CD1c-positive myeloid dendritic cell (primary cell): ENCODE results near the gene ZDHHC14.
"Not testable (repeated sequence)": the region's sequence is repeated elsewhere in the genome, so short reads cannot be mapped to it uniquely, and the experiment has no call there.

Experiments
- DNase-seq: peaks from one replicate; pipeline ENCODE4 v3.0.0-alpha.2; 2016; ENCODE audit errors: extremely low spot score

Gene ZDHHC14

DNA sequence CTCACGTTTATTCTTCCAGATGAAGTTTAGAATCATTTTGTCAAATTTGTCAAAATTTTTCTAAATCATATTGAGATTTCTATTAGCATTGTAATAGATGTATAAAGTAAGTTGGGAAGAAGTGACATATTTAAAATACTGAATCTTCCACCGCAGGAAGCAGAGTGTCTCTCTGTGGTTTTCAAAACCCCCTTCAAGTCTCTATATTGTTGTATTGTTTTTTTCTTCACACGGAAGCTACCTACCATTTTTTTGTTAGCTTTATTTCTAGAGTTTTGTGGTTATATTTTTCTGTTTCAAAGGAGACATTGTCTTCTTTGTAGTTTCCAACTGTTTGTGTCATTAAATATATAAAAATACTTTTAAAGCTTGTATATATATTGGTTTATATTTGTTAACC is 188.6 kb downstream of the ZDHHC14 start:
- no peak for DNase-seq

DNA sequence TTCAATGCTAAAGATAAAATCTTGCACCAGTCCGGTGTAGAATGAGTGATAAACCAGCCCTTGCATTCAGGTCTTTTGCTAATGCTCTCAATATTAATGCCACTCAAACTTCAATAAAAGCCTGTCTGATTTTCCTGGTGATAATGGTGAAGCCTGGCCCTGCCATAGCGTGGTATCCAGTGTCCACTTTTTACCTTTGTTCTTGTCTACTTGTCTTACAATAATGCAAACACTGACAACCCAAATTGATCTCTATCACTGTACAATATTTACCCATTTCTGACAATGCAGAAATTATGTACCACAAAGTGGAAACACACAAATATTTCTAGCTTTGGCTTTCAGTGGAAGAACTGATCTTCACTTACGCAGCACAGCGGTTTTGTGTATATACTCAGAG is 189.1 kb downstream of the ZDHHC14 start:
- no peak for DNase-seq

DNA sequence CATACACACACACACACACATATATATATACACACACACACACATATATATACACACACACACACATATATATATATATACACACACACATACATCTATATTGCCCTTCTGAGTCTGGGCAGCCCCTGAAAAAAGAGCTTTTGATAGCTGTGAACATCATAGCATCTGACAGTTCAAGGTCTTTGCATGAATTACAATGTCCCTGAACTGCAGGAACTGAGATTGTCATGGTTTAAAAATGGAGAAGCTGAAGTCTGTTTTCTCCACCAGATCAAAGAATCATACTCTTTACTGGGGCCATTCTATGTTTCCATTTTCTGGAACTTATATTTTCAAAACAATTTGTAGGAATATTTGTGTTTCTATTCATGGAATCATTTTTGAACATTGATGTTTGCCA is 189.8 kb downstream of the ZDHHC14 start:
- no peak for DNase-seq

DNA sequence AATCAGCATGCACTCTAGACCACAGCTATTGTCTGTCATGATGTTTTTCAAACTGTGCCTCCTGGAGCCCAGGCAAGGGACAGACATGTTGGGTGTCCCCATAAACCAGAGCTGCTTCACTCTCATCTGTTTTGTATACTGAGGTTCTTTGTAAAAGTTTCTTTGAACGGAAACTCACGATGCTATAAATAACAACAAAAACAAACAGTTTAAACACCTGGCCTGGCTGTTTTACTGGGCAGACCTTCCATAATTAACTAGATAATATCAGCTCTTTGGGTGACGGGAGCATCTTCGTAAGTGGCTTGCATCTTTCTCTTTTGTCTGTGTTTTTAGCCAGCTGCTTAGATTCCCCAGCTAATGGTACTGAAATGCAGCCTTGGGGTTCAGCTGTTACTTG is 190.3 kb downstream of the ZDHHC14 start:
- no peak for DNase-seq

DNA sequence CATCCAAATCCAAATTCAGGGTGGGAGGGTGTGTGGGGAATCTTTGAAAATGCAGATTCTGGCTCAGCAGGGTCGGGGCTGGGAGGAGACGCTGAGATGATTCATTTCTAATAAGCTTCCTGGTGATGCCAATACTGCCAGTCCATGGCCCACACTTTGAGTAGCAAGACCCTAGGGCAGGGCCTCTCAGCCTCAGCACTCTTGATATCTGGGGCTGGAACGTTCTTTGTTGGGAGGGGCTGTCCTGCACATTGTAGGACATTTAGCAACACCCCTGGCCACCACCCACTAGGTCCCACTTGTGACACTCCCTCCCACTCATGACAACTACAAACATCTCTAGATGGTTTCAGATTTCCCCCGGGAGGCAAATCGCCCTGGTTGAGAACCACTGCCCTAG is 191.0 kb downstream of the ZDHHC14 start:
- DNase-seq, result no peak

DNA sequence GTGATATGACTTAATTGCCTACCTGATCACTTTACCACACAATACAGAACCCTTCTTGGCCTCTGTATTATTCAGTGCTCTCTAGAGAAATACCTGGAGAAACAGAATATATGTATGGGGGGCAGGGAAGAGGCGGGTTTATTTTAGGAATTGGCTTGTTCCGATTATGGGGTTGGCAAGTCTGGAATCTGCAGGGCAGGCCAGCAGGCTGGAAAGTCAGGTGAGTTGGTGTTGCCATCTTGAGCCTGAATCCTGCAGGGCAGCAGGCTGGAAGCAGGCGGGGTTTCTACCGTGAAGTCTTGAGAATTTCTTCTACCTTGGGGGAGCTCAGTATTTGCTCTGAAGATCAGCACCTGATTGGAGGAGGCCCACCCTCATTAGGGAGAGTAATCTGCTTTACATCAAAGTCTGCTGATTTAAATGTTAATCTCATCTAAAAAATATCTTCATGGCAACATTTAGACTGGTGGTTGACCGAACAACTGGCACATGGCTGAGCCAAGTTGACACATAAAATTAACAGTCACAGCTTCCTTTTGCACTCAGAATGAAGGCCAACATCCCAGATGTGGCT is 193.9 kb downstream of the ZDHHC14 start:
- DNase-seq, result no peak

DNA sequence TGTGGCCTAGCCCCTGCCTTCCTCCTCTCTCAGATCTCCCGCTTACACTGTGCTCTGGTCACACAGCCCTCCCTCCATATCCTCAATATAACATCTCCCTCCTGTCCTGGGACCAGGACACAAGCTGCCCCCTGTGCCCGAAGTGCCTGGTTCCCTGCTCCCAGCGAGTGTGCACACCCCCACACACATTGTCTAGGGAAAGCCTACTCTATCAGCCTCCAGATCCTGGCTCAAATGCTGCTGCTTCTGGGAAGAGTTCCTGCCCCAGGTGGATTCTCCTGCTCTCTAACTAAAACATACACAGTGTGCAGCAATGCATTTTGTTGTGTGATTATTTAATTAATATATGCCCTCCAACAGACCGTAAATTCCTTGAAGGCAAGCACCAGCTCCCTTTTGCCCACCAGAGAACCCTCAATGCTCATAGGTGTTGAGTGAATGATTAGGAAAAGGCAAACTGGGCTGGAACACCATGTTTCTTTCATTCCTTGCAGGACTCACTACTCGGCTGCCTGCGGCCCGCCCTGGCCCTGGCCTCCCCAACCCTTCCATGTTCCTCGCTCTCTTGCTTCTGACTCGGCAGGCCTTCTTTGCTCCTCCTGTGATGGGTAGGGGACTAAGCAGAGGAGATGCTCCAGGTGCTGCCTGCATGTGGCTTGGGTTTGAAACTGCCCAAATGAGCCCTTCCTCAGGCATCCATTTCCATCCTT is 194.6 kb downstream of the ZDHHC14 start:
- DNase-seq, result no peak

DNA sequence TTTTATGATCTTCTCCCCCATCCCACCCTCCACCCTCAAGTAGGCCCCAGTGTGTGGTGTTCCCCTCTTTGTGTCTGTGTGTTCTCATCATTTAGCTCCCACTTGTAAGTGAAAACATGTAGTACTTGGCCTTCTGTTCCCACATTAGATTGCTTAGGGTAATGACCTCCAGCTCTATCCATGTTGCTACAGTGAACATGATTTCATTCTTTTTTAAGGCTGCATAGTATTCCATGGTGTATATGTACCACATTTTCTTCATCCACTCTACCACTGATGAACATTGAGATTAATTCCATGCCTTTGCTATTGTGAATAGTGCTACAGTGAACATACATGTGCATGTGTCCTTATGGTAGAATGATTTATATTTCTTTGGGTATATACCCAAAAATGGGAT is 196.0 kb downstream of the ZDHHC14 start:
- not testable (repeated sequence) for DNase-seq

DNA sequence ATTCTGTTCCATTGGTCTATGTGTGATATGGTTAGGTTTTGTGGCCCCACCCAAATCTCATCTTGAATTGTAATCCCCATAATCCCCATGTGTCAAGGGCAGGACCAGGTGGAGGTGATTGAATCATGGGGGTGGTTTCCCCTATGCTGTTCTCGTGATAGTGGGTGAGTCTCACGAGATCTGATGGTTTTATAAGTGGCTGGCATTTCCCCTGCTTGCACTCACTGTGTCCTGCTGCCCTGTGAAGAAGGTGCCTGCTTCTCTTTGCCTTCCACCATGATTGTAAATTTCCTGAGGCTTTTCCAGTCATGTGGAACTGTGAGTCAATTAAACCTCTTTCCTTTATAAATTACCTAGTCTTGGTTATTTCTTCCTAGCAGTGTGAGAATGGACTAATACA is 197.5 kb downstream of the ZDHHC14 start:
- not testable (repeated sequence) for DNase-seq

DNA sequence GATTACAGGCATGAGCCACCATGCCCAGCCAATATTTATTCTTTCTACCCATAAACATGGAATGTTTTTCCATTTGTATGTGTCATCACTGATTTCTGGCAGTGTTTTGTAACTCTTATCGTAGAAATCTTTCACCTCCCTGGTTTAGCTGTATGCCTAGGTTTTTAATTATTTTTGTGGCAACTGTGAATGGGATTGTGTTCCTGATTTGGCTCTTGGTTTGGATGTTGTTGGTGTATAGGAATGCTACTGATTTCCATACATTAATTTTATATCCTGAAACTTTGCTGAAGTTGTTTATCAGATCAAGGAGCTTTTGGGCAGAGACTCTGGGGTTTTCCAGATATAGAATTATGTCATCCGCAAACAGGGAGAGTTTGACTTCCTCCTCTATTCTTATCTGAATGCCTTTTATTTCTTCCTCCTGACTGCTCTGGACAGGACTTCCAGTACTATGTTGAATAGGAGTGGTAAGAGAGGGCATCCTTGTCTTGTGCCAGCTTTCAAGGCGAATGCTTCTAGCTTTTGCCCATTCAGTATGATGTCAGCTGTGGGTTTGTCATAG is 198.6 kb downstream of the ZDHHC14 start:
- no peak for DNase-seq

DNA sequence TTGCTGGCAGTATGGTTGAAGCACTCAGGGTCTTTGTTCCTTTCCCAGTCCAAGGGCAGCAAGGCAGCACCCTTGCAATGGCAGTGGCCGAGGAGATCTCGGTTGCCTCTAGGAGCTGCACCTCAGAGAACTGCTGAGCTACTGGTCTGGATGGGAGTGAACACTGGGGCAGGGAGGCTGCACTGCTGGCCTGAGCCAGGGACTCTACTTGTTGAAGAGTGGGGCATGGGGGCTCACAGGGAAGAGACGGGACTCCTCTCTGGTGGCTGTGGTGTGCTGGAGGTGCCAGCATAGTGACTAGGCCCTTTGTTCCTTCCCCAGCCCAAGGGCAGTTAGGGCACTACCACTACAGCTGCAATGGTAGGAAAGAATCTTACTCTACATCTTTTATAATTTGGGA is 203.0 kb downstream of the ZDHHC14 start:
- DNase-seq, result no peak

DNA sequence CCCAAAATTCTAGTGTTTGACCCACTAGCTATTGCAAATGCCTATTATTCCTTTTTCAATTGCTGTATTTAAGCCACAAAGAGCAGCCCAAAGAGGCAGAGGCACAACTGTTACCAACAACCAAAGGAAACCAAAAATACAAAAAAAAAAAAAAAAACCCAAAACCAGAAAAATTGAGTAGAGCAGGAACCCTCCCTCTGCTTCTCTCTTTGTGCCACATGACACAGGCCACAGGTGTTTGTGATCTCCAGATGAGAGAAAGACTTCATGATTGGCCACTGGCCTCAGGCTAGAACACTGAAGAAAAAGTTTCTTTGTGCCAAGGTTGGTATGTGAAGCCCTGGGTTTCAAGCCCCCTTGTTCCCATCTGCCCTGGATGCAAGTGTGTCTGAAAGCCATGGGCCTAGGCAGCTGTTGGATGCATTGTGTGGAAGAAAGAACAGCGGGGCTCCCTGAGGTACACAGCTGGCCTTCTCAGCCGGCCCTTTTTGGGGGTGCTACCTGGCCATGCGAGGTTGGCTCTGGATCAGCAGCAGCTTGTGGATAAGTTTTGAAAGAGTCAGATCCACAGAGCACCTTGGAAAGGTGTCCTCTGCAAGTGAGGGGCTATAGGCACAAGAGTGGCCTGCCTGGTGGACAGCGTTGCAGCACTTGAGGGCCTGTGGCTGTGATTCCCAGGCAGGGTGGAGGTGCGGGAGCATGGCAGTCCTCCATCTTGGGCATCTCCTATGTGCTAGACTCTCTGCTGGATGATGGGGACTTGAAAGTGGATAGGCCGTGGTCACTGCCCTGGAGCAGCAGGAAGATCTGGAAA is 204.5 kb downstream of the ZDHHC14 start:
- DNase-seq, result no peak

DNA sequence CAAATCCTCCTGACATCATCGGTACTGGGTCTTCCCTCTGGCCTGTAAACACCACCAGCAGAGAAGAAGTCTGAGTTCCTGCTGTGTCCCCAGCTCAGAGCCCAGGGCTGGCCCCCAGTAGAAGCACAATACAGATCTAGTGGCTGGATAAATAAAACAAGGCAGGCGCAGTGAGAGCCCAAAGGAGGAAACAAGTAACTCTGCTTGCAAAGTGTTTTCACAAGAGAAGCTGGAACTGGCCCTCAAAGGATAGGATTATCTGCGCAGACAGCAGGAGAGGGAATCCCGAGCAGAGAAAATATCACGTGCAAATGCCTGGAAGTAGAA is 205.1 kb downstream of the ZDHHC14 start:
- DNase-seq, result no peak

DNA sequence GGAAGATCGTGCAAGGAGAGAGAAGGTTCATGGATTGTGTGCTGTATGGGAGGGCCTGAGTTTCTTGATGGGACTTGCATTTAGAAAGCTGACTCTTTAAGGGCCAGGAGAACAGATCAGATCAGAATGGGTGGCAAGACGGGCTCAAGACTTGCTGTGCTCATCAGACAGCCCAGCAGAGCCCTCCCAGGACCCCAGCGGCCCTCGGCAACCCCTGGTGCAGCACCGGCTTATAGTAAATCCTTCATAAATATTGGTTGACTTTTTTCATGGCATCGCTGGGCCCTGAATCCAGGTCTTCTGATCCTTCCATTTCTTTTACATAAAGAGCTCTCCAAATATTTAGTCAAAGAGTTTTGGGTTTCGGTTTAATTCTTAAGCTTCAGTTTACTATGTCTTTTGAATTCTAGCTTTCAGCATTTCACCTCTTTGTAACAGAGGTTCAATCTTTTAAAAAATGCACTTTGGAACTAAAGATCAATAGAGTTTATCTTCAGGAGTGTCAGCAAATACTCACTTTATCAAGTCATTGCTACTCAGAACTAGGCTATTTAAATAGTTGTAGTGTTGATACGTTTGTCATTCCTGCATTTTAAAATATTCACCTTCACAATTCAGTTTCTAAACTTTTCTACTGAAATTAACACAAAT is 205.6 kb downstream of the ZDHHC14 start:
- DNase-seq, result no peak

DNA sequence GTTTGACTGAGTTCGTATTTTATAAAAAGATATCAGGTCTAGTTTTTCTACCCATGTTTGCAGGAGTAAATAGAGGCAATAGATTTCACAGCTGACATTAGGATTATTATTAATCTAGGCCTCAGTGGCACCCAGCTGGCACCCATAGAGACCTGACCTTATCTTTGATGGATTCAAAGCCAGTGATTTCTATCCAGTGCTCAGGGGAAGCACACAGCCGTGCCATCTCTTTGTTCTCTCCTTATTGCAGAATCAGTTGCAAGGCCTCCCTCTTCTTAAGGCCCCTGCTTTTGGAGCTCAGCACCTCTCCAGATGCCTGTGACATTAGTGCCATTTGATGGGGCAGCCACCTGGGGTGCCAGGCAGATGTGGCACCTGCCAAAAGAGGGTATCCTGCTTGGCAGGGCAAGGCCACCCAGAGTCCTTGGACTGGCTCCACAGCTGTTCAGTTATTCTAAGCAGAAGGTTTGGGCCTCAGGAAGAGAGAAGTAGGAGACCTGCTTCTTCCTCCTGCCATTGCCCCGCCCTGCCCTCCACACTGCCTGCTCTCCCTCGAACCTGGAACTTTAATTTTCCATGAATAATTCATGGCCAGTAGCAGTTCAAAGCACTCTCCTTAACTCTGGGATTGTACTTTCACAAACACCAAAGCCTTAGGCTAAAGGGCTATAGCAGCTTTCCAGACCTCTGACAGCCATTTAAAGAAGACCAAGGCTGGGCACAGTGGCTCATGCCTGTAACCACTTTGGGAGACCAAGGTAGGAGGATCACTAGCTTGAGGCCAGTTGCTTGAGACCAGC is 206.3 kb downstream of the ZDHHC14 start:
- DNase-seq, result no peak

DNA sequence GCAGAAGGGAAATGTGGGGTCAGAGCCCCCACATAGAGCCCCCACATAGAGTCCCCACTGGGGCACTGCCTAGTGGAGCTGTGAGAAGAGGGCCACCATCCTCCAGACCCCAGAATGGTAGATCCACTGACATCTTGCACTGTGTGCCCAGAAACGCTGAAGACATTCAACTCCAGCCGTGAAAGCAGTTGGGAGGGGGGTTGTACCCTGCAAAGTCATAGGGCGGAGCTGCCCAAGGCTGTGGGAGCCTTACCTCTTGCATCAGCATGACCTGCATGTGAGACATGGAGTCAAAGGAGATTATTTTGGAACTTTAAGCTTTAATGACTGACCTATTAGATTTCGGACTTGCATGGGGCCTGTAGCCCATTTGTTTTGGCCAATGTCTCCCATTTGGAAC is 209.7 kb downstream of the ZDHHC14 start:
- not testable (repeated sequence) for DNase-seq

DNA sequence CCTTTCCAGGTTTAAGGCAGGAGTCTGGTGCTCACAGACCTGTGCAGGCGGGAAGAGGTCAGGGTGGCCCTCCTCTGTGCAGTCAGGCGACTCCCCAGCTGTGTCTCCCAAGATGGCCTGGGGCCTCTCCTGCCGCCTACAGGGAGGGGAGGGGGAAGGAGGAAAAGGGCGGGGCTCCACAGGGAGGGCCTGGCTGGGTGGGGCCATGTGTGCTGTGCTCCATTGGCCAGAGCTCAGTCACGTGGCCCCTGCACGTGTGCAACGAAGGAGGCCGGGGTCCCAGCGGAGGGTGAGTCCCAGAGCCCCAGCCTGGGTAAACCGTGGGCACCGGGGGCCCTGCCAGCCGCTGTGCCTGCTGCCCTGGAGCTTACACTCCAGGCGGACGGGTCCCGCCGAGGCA is 211.6 kb downstream of the ZDHHC14 start:
- no peak for DNase-seq

DNA sequence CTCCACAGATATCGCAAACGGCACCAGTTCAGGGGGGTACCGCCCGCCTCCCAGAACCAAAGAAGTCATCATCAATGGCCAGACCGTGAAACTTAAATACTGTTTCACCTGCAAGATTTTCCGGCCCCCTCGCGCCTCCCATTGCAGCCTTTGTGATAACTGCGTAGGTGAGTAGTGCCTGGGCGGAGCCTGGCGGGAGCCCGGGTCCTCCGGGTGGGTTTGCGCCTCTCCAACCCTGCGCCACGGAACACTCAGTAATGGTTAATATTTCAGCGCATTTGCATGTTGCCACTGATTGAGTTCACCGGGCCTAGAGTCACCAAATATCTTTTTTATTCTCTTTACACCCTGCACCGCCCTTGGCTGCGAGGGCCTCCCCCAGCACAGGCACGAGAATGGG is 212.0 kb downstream of the ZDHHC14 start:
- DNase-seq, result no peak

DNA sequence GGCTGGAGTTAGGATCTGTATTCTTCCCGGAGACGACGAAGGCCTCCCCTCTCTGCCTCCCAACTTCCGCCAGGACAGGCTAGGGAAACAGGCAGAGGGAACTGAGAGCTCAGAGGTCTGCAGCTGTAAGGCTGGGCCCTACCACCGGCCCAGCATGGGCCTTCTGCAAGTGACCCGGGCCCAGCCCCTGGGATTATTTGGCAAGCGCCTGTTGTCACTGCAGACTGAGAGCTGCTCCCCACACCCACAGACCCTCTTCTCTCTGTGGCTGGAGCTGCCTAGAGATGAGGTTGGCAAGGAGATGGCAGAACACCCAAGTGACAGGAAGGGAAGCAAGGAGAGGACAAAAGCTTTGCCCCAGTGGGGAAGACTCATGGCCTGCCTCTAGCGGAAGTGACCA is 212.6 kb downstream of the ZDHHC14 start:
- no peak for DNase-seq

DNA sequence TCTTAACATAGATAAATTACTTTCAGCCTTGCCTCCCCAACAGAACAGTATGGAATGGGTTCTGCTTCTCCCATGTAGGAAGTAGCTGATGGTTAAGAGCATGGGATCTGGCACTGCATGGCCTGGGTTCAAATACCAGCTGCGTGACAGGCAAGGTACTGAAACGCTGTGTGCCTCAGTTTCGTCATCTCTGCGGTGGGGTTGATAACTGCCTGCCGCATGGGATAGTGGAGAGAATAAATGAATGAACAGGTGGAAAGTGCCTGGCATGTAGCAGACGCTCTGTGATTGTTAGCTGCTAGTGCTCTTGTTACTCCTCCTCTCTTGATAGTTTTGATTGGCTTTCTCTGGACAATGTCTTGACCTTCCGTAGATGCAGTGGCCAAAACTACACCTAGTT is 213.3 kb downstream of the ZDHHC14 start:
- no peak for DNase-seq

DNA sequence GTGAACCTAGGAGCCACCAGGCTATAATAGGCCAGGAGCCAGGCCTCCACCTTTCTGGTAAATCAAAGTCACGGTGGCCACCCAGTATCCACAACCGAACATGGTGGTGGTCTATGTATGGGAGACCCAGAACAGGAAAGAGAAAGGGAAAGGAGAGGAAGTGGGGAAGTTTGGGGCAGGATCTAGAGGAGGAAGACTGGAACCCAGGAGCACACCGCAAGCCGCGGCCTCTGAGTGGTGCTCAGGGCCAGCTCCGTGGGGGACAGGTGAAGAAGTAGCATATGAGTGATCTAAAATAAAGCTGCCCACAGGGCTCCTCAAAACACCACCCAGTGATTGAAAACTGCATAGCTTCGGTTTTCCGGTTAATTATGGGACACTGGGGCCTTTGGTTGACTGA is 214.8 kb downstream of the ZDHHC14 start:
- no peak for DNase-seq

DNA sequence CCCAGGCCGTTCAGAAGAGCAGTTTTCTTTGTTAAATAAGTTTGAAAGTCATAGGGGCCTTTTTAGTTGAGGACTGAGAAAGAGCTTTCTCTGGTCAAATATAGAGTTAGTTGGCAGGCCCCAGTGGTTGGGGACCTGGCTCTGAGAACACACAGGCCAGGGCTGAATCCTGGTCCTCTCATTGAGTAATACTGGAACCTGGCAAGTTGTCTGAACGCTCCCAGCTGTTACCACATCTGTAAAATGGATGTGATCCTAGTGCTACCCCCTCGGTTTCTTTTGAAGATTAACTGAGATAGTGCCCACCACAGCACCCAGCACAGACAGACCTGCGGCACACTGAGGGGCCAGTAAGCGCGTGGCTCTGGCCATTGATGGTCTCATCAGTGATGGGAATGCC is 215.5 kb downstream of the ZDHHC14 start:
- DNase-seq, result no peak
